Stimulated activated naive CD8-positive, alpha-beta T cell treated with anti-CD3 and anti-CD28 coated beads, Interleukin-15, amount 100 ng/mL, for 72 hours (primary cell): ENCODE measurements around the gene TTC27.
A peak's percentile ranks its signal among the peaks of the same experiment; 100 is the strongest.
"Not testable (repeated sequence)": the region's sequence is repeated elsewhere in the genome, so short reads cannot be mapped to it uniquely, and the experiment has no call there.

Experiments used
- ATAC-seq: fragments of 150-1000 bp; cut with Tn5 transposase; 2 replicates; pipeline ENCODE4 v1.10.0; 2021; ENCODE audit warnings: mild to moderate bottlenecking, moderate library complexity
- DNase-seq, 2 donors: peaks; one replicate each; pipeline ENCODE4 v3.0.0; 2021 to 2022
- H3K27ac Mint-ChIP-seq, 2 donors: one replicate each; pipeline ENCODE4 v1.8.0; 2022; ENCODE audit warnings: mild to moderate bottlenecking in 2 of 2, mixed read lengths in 2 of 2, moderate library complexity in 2 of 2
- H3K27me3 Mint-ChIP-seq: one replicate; pipeline ENCODE4 v1.8.0; 2022; ENCODE audit warnings: mixed read lengths
- H3K4me1 Mint-ChIP-seq: one replicate; pipeline ENCODE4 v1.8.0; 2022; ENCODE audit warnings: mild to moderate bottlenecking, mixed read lengths
- H3K4me3 Mint-ChIP-seq, 2 donors: one replicate each; pipeline ENCODE4 v1.8.0; 2022; ENCODE audit warnings: mild to moderate bottlenecking in 2 of 2, mixed read lengths in 2 of 2, moderate library complexity in 1 of 2
- H3K9me3 Mint-ChIP-seq, 2 donors: one replicate each; pipeline ENCODE4 v1.8.0; 2022; ENCODE audit warnings: mixed read lengths in 2 of 2

Gene TTC27

GRCh38 chr2:32830196-32830595 lies 202.3 kb downstream of the TTC27 start:
- ATAC-seq, result no peak
- no peaks in the 10 kb centered on the region for H3K27me3 Mint-ChIP-seq
- no peak overlapping the region for H3K4me3 Mint-ChIP-seq
- H3K4me1 Mint-ChIP-seq, result peaks cover 2% of the 10 kb centered on the region
- no peak overlapping the region for H3K27ac Mint-ChIP-seq
- no peak for DNase-seq
- peaks cover 20 to 42% of the 10 kb centered on the region in 2 donors for H3K9me3 Mint-ChIP-seq

DNA sequence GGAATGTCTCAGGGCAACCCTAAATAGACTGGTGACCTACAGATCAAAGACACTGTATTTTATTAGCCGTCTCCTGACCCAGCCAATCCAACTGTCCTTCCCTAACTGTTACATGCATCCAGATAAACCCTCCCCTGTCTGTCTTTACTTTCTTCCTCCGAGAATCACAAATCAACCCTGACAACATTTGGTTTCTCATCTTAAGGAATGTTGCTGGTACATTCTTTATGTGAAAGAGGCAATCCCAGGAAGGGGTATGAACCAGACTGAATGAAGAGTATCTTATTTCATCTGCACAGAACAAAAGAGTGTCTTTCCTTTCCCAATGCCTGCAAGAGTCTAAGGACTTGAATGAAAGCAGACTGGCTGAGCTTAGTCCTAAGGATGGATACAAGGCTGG lies 205.0 kb downstream of the TTC27 start:
- H3K27me3 Mint-ChIP-seq, result peaks cover 8% of the 10 kb centered on the region
- ATAC-seq (no peak), DNase-seq (no peak)
- peaks cover 16 to 35% of the 10 kb centered on the region in 2 donors for H3K9me3 Mint-ChIP-seq
- no peak overlapping the region for H3K27ac Mint-ChIP-seq
- H3K4me3 Mint-ChIP-seq, result no peak overlapping the region
- H3K4me1 Mint-ChIP-seq, result peaks cover 6% of the 10 kb centered on the region

DNA sequence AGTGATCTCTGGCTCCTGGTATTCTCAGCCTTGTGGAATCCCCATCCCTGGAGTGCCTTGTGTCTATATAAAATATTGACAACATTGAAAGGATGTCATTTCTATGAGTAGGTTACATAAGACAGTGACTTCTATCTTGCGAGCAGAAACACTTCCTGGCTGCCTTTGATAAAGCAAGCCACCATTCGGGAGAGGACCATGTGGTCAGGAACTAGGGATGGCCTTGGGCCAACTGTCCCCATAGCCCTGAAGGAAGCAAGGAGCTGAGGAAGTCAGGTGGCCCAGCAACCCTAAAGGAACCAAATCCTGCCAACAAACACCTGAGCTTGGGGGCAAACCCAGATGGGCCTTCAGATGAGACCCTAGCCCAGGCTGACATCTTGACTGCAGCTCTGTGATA lies 205.9 kb downstream of the TTC27 start:
- peaks cover 10 to 31% of the 10 kb centered on the region in 2 donors for H3K9me3 Mint-ChIP-seq
- no peak overlapping the region for H3K27ac Mint-ChIP-seq
- ATAC-seq (no peak), DNase-seq (no peak)
- peaks cover 6% of the 10 kb centered on the region for H3K4me1 Mint-ChIP-seq
- peaks cover 17% of the 10 kb centered on the region for H3K27me3 Mint-ChIP-seq
- H3K4me3 Mint-ChIP-seq, result no peak overlapping the region

- Mint-ChIP-seq H3K4me1 (peaks cover 6% of the 10 kb centered on the region), H3K4me3 (no peak overlapping the region), H3K9me3 (peaks cover under 1 to 19% of the 10 kb centered on the region in 2 donors), H3K27me3 (peaks cover 17% of the 10 kb centered on the region), H3K27ac (peak overlapping the region; percentile 59 to 97)
- ATAC-seq (no peak), DNase-seq (no peak)
These were observed 207.3 kb downstream of the TTC27 start for GRCh38 chr2:32835148-32835547.

GRCh38 chr2:32836933-32837332 lies 209.1 kb downstream of the TTC27 start:
- peaks cover 6% of the 10 kb centered on the region for H3K4me1 Mint-ChIP-seq
- H3K4me3 Mint-ChIP-seq, result no peak overlapping the region
- H3K27ac Mint-ChIP-seq, result no peak overlapping the region
- peaks cover 0 to 9% of the 10 kb centered on the region in 2 donors for H3K9me3 Mint-ChIP-seq
- ATAC-seq (no peak), DNase-seq (no peak)
- peaks cover 17% of the 10 kb centered on the region for H3K27me3 Mint-ChIP-seq

GRCh38 chr2:32838418-32838817 lies 210.6 kb downstream of the TTC27 start:
- no peak overlapping the region for H3K4me3 Mint-ChIP-seq
- no peak for ATAC-seq
- H3K27me3 Mint-ChIP-seq, result peaks cover 17% of the 10 kb centered on the region
- peaks cover 6% of the 10 kb centered on the region for H3K4me1 Mint-ChIP-seq
- no peak overlapping the region for H3K27ac Mint-ChIP-seq
- DNase-seq, result no peak
- peaks cover 0 to 8% of the 10 kb centered on the region in 2 donors for H3K9me3 Mint-ChIP-seq

DNA sequence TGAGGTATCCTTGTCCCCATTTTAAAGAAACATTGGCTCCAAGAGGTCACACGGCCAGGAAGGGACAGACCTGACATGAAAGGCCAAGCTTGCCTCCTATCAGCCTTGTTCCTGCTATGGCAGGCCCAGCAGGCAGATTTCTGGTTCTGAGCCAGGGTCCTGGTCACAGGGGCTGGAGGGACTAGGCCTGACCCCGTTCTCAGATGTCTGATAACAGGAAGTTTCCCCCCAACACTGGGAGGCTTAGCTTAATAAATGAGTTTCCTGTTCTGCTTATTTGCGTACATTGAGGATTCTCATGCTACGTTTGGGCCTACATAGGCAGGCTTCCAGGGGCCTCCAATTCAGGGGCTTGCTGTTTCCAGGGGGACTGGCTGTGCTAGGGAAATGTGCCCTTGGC lies 211.1 kb downstream of the TTC27 start:
- H3K4me3 Mint-ChIP-seq, result no peak overlapping the region
- H3K27me3 Mint-ChIP-seq, result peaks cover 17% of the 10 kb centered on the region
- DNase-seq (no peak), ATAC-seq (no peak)
- H3K4me1 Mint-ChIP-seq, result peaks cover 6% of the 10 kb centered on the region
- no peak overlapping the region for H3K27ac Mint-ChIP-seq
- peaks cover 0 to 8% of the 10 kb centered on the region in 2 donors for H3K9me3 Mint-ChIP-seq

DNA sequence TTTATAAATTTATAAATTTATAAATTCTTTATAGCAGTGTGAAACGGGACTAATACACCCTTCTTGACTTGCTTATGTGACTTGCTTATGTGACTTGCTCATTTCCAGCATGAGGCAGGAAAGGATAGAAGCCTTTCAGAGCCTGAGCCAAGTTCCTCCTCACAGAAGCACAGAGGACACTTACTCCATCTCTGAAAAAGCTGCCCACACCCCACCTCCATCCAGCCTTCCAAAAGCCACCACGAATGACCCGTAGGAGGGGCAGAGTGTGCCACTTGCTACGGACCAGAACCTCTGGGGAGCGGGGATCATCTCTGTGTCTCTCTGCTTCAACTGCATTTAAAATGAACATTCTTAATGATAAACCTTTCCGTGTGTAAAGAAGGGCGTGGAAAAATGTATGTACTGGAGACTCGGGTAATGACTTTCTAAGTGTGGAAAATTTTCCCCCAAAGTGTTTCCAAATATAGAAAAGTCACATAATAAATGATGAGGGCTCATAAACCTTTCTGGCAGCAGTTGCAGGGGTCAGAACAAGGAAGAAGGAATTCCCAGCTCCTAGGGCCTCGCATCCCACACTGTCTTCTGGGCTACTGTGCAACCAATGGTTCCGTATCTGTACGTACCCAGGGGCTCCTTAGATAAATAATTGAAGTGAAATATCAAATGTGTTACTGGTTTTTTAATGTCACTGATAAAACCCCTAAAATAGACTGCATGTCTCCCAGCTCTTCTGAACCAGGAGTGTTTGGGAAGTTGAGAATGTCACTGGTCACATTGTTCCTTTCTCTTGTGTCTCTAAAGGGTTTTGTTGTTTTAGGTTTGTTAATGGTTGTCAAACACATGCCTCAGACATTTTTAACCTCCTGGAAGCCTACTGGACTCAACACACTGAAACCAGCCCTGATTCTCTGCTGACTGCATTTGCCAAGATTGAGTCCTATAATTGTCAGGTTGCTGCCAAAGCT lies 214.4 kb downstream of the TTC27 start:
- peaks cover 0 to 11% of the 10 kb centered on the region in 2 donors for H3K9me3 Mint-ChIP-seq
- ATAC-seq (no peak), DNase-seq (no peak)
- H3K27me3 Mint-ChIP-seq, result peaks cover 25% of the 10 kb centered on the region
- H3K4me3 Mint-ChIP-seq, result no peak overlapping the region
- H3K27ac Mint-ChIP-seq, result no peak overlapping the region
- no peaks in the 10 kb centered on the region for H3K4me1 Mint-ChIP-seq

DNA sequence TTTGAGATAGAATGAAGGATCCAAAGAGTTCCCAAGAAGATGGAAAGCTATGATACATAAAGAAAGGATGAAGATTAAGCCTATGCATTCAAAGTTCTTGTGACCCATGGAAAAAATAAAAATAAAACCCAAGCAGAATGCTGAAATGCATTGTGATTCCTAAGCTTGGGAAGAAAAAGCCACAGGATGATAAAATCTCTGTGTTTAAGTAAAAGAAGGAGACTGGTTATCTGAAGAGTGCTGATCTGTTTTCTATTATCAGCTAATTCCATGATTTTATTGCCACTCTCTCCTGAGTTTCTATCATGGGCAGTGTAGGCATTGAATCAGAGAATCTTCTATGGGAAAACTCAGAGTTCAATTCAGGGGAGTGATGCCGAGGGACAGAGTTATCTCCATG lies 215.8 kb downstream of the TTC27 start:
- Mint-ChIP-seq H3K27me3 (peaks cover 11% of the 10 kb centered on the region), H3K4me3 (no peak overlapping the region), H3K9me3 (peaks cover 0 to 11% of the 10 kb centered on the region in 2 donors), H3K4me1 (no peaks in the 10 kb centered on the region), H3K27ac (no peak overlapping the region)
- DNase-seq (no peak), ATAC-seq (no peak)

DNA sequence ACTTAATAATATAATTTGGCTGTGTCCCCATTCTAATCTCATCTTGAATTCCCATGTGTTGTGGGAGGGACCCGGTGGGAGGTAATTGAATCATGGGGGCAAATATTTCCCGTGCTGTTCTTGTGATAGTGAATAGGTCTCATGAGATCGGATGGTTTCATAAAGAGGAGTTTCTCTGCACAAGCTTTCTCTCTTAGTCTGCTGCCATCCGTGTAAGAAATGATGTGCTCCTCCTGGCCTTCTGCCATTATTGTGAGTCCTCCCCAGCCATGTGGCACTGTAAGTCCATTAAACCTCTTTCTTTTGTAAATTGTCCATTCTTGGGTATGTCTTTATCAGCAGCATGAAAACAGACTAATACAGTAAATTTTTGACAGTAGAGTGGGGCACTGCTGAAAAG lies 216.4 kb downstream of the TTC27 start:
- Mint-ChIP-seq H3K27me3 (peaks cover 11% of the 10 kb centered on the region), H3K27ac (no peak overlapping the region), H3K4me3 (no peak overlapping the region), H3K4me1 (no peaks in the 10 kb centered on the region), H3K9me3 (peaks cover 0 to 11% of the 10 kb centered on the region in 2 donors)
- ATAC-seq, result no peak
- no peak for DNase-seq

GRCh38 chr2:32846274-32846673 lies 218.4 kb downstream of the TTC27 start:
- H3K4me1 Mint-ChIP-seq, H3K4me3 Mint-ChIP-seq, H3K27ac Mint-ChIP-seq, ATAC-seq, DNase-seq: not testable (repeated sequence)
- peaks cover 17% of the 10 kb centered on the region for H3K27me3 Mint-ChIP-seq
- peaks cover 0 to 11% of the 10 kb centered on the region in 2 donors for H3K9me3 Mint-ChIP-seq

- no peak for DNase-seq
- no peak overlapping the region for H3K27ac Mint-ChIP-seq
- H3K4me1 Mint-ChIP-seq, result no peaks in the 10 kb centered on the region
- no peak for ATAC-seq
- no peak overlapping the region for H3K4me3 Mint-ChIP-seq
- peaks cover 17% of the 10 kb centered on the region for H3K27me3 Mint-ChIP-seq
- peaks cover 0 to 11% of the 10 kb centered on the region in 2 donors for H3K9me3 Mint-ChIP-seq
These were observed 219.9 kb downstream of the TTC27 start for GRCh38 chr2:32847734-32848133.

- no peak for DNase-seq
- peaks cover 25% of the 10 kb centered on the region for H3K27me3 Mint-ChIP-seq
- H3K27ac Mint-ChIP-seq, result no peak overlapping the region
- H3K9me3 Mint-ChIP-seq, result peaks cover 0 to 11% of the 10 kb centered on the region in 2 donors
- no peak overlapping the region for H3K4me3 Mint-ChIP-seq
- no peaks in the 10 kb centered on the region for H3K4me1 Mint-ChIP-seq
- no peak for ATAC-seq
These were observed 221.8 kb downstream of the TTC27 start for GRCh38 chr2:32849456-32850194.

- DNase-seq (no peak), ATAC-seq (no peak)
- peaks cover 16% of the 10 kb centered on the region for H3K27me3 Mint-ChIP-seq
- H3K4me3 Mint-ChIP-seq, result no peak overlapping the region
- no peaks in the 10 kb centered on the region for H3K9me3 Mint-ChIP-seq
- no peaks in the 10 kb centered on the region for H3K4me1 Mint-ChIP-seq
- no peak overlapping the region for H3K27ac Mint-ChIP-seq
These were observed 224.1 kb downstream of the TTC27 start for GRCh38 chr2:32851777-32852439.

DNA sequence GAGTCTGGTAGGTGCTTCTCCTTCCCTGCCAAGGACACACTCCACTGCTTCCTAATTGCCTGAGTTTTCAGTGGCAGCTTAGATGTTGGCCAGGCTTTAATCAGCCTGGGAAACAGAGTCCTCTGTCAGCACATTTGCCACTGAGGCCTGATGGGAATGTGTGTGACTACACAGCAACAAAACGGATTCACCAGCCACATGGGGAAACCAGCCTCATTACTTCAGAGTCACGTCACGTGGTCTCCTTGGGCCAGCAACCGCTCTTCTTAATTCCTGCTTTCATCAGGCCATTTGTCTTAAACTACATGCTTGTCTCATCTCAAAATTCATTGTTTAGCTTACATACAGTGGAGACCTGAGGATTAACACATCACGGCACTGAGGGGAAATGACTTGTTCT lies 225.0 kb downstream of the TTC27 start:
- no peak for DNase-seq
- H3K27ac Mint-ChIP-seq, result no peak overlapping the region

More for the DNA sequence above, 225.0 kb downstream of the TTC27 start:
- ATAC-seq, result no peak
- peaks cover 23% of the 10 kb centered on the region for H3K27me3 Mint-ChIP-seq
- no peaks in the 10 kb centered on the region for H3K9me3 Mint-ChIP-seq
- no peaks in the 10 kb centered on the region for H3K4me1 Mint-ChIP-seq
- H3K4me3 Mint-ChIP-seq, result no peak overlapping the region
